GM19468 (cell line): ENCODE results near the gene RAB11FIP5.

Experiments used
- ATAC-seq: cut with Tn5 transposase; IDR thresholded peaks from one replicate; pipeline ENCODE4 v1.9.1; 2021; ENCODE audit warnings: mild to moderate bottlenecking, moderate library complexity, moderate number of reproducible peaks; ENCODE audit not compliant: unreplicated experiment; ENCODE audit errors: extremely low read depth

RAB11FIP5 gene

GRCh38 chr2:73034661-73035375 lies 77.9 kb downstream of the RAB11FIP5 start:
- no peak for ATAC-seq

GRCh38 chr2:73033766-73034381 lies 78.9 kb downstream of the RAB11FIP5 start:
- ATAC-seq, result no peak

- ATAC-seq, result no peak
Observed at GRCh38 chr2:73033142-73033765, 79.5 kb downstream of the RAB11FIP5 start.

GRCh38 chr2:73032702-73033097 lies 80.0 kb downstream of the RAB11FIP5 start:
- ATAC-seq, result no peak

- ATAC-seq, result no peak
Observed at GRCh38 chr2:73031725-73032701, 80.7 kb downstream of the RAB11FIP5 start.

- ATAC-seq, result no peak
Observed at GRCh38 chr2:73031095-73031678, 81.6 kb downstream of the RAB11FIP5 start.

GRCh38 chr2:73028841-73029240 lies 83.9 kb downstream of the RAB11FIP5 start:
- no peak for ATAC-seq

- no peak for ATAC-seq
Observed at GRCh38 chr2:73027340-73027739, 85.4 kb downstream of the RAB11FIP5 start.

- no peak for ATAC-seq
Observed at GRCh38 chr2:73023497-73023896, 89.3 kb downstream of the RAB11FIP5 start.
